Stimulated activated CD4-positive, alpha-beta T cell treated with anti-CD3 and anti-CD28 coated beads, TNF-alpha, amount 100 ng/mL, for 4 hours (primary cell): ENCODE results near the gene ABI1.

ENCODE experiments used
- DNase-seq, 3 experiments: peaks; one replicate each; pipeline ENCODE4 v3.0.0-alpha.2; 2020; ENCODE audit warnings: low read depth in 3 of 3

Gene ABI1

GRCh38 chr10:26715137-26715487 lies 145.6 kb downstream of the ABI1 start:
- no peak for DNase-seq

GRCh38 chr10:26714415-26715136 lies 146.2 kb downstream of the ABI1 start:
- DNase-seq = no peak

DNA sequence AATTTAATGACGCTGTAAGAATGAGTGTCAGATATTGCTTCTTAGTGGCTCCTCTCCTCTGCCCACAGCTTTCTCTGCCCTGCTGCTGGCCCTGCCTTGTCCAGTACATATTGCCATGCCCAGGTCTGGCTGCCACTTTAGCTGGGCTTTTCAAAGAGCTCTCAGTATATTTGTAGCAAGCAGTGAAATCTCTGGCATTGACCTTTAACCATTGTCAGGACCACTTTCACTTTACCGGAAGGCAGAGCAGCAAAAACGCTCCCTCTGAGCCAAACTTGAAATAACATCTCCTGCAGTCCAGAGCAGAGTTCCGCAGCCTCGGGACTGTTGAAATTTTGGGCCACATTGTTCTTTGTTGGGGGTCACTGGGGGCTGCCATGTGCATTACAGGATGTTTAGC lies 149.4 kb downstream of the ABI1 start:
- DNase-seq = no peak

GRCh38 chr10:26706936-26707335 lies 153.8 kb downstream of the ABI1 start:
- DNase-seq = no peak

- DNase-seq = no peak
Measured at GRCh38 chr10:26706206-26706605, 154.6 kb downstream of the ABI1 start.

DNA sequence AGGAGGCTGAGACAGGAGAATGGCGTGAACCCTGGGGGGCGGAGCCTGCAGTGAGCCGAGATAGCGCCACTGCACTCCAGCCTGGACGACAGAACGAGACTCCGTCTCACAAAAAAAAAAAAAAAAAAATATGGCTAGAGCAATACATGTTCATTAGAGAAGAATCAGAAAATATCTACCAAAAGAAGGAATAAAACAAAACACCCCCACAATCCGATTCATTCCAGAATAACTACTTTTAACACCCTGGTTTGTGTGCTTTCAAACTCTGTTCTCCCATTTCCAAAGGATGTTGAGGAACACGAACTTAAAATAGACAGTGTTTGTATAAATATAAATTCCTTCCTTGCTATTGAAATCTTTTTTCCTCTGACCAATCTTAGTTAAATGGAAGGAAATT lies 156.8 kb downstream of the ABI1 start:
- no peak for DNase-seq

GRCh38 chr10:26703096-26703495 lies 157.7 kb downstream of the ABI1 start:
- no peak for DNase-seq

- no peak for DNase-seq
Measured at GRCh38 chr10:26700884-26701630, 159.7 kb downstream of the ABI1 start.

DNA sequence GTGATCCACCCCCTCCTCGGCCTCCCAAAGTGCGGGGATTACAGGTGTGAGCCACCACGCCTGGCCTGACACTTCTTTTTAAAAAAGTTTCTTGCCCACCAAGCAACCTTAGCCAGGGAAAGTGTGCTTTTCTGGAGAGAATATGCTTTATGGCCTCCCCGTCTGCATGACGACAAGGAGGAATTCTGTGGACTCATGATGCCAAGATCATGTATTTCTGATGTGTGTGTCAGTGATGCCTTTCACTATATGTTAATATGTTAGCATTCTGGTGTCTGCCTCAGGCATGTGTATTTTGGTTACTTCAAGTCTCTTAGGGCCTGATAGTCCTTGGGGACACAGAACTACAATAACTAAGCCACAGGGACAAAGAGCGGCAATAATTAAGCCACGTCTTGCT lies 161.1 kb downstream of the ABI1 start:
- no peak for DNase-seq

DNA sequence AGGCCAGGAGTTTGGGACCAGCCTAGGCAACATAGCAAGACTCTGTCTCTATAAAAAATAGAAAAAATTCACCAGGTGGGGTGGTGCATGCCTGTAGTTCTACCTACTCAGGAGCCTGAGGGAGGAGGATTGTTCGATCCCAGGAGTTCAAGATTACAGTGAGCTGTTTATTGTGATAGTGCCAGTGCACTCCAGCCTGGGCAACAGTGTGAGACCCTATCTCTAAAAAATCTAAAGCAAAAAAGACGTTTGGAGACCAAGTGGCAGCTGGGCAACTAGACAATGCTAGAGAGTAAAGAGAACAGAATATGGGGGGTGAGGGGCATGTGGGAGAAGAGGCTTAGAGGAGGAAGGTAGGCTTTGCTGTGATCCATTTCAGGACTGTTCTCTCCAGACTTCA lies 161.8 kb downstream of the ABI1 start:
- DNase-seq = no peak

- no peak for DNase-seq
Measured at GRCh38 chr10:26697922-26698608, 162.7 kb downstream of the ABI1 start.

DNA sequence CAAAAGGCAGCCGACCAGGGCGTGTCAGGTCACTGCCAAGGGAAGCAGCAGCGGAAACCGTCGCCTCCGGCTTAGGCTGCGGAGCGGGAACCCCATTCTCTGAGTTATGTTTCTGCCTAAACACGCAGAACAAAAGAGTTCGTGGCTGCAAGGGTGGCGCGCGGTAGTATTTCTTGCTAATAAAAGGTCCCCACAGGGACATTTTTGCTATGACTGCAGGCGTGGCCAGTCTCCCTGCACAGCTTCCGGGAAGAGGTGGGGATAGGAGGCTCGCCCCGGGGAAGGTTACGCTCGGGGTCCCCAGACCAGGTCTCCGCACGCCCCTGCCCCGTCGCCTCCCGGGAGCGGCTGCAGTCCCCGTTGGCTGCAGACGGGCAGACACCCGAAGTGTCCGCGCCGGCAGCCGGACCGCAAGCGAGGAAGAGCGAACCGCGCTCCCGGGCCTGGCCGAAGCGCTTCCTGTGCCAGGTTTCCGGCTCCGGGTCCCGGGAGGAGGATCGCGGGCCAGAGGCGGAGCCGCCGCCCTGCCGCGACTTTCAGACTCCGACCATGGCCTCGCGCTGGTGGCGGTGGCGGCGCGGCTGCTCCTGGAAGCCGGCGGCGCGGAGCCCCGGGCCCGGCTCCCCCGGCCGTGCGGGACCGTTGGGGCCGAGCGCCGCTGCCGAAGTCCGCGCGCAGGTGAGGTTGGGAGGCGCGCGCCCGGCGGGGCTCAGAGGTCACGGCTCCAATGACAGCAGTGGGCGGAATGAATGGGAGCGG lies 163.4 kb downstream of the ABI1 start, which contains the start of gene PDSS1:
PDSS1 (plus strand) TSS at position 539 of the 759 bp plus-strand sequence; CDS start at position 550, 11 bp downstream.
- DNase-seq = peak; percentile 28 to 63 (median 45)

DNA sequence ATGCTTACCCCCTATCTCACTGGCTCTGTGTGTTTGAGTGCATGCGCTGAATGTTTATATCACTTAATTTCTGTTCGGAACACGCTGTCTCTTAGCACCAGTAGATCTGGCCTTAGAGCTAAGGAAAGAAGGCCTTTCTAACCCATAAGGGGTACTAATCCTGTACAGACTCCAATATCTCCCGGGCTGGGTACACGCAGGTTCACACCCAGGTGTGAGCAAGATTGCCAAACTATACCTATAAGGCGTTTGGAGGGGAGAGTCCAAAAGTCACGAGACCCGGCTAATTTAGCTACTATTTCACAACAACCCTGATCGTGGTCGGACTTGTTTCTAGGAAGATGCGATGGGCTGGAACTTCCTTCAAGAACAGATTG lies 164.0 kb downstream of the ABI1 start:
- DNase-seq = no peak
